Measurements from ENCODE around the gene LYZL1.

DNA sequence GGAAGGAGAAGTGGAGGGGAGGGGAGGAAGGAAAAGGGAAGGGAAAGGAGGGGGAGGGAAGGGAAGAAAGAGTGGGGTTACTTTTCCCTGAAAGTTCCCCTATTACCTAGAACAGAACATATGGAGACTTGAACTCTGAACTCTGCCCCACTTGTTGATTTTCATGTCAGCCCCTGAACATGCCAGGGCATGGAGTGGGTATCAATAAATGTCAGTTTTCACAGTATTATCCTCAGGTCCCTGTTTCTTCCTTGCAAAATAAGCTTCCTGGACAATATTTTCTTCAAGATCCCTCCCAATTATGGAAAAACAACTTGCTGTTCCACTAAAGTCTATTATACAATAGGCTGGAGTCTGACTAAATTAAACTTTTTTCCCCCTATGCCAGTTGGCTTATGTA, 46.9 kb upstream of the LYZL1 start:
- TF ChIP-seq POLR2AphosphoS5 (IDR thresholded peaks at IDR 0.05; ENCODE audit: low read depth, low read length) (no peak), POLR2A (IDR thresholded peaks at IDR 0.05; ENCODE audit: low read depth, low read length) (no peak)
